ENCODE results near the gene SLC25A48.

SLC25A48 gene

GRCh38 chr5:135834639-135835529 lies at the start of gene SLC25A48:
Gene SLC25A48, plus strand, starts transcription at chr5:135834663. Its CDS starts 185 bp downstream, at chr5:135834848.
- DNase-seq, result peak in 33 of 56 donors; percentile 15 to 76 (median 40)

- DNase-seq, result no peak
Measured at GRCh38 chr5:135800656-135801055, 33.8 kb upstream of the SLC25A48 start.

GRCh38 chr5:135810188-135810943 lies 24.1 kb upstream of the SLC25A48 start:
- no peak for DNase-seq

- DNase-seq, result no peak
Measured at GRCh38 chr5:135811007-135811406, 23.5 kb upstream of the SLC25A48 start.

GRCh38 chr5:135813758-135814157 lies 20.7 kb upstream of the SLC25A48 start:
- no peak for DNase-seq

- no peak for DNase-seq
Measured at GRCh38 chr5:135814316-135814715, 20.1 kb upstream of the SLC25A48 start.

- DNase-seq, result no peak
Measured at GRCh38 chr5:135814812-135815211, 19.7 kb upstream of the SLC25A48 start.

- DNase-seq, result no peak
Measured at GRCh38 chr5:135821061-135821801, 13.2 kb upstream of the SLC25A48 start.

GRCh38 chr5:135821802-135822201 lies 12.7 kb upstream of the SLC25A48 start:
- no peak for DNase-seq

- no peak for DNase-seq
Measured at GRCh38 chr5:135822286-135822685, 12.2 kb upstream of the SLC25A48 start.

- DNase-seq, result no peak
Measured at GRCh38 chr5:135822959-135823358, 11.5 kb upstream of the SLC25A48 start.

GRCh38 chr5:135823881-135824280 lies 10.6 kb upstream of the SLC25A48 start:
- no peak for DNase-seq

- no peak for DNase-seq
Measured at GRCh38 chr5:135824541-135825041, 9.9 kb upstream of the SLC25A48 start.

- no peak for DNase-seq
Measured at GRCh38 chr5:135825373-135826220, 8.9 kb upstream of the SLC25A48 start.

GRCh38 chr5:135826221-135826525 lies 8.3 kb upstream of the SLC25A48 start:
- no peak for DNase-seq

GRCh38 chr5:135826994-135827671 lies 7.3 kb upstream of the SLC25A48 start:
- DNase-seq, result no peak

GRCh38 chr5:135827965-135828781 lies 6.3 kb upstream of the SLC25A48 start:
- no peak for DNase-seq

GRCh38 chr5:135828782-135829127 lies 5.7 kb upstream of the SLC25A48 start:
- no peak for DNase-seq

GRCh38 chr5:135829179-135829578 lies 5.3 kb upstream of the SLC25A48 start:
- DNase-seq, result no peak
